Rectal smooth muscle tissue (tissue), 1 donor: ENCODE results near the gene SNAPC1.

Source experiments
- H3K27ac ChIP-seq: one replicate; pipeline ENCODE4 v1.7.0; 2013; ENCODE audit warnings: low read depth, low read length, inconsistent platforms
- H3K27me3 ChIP-seq: one replicate; pipeline ENCODE4 v1.7.0; 2013; ENCODE audit warnings: low read length; ENCODE audit not compliant: control insufficient read depth, insufficient read depth
- H3K36me3 ChIP-seq: one replicate; pipeline ENCODE4 v1.7.0; 2013; ENCODE audit warnings: low read length; ENCODE audit not compliant: control insufficient read depth, insufficient read depth
- H3K4me1 ChIP-seq: one replicate; pipeline ENCODE4 v1.7.0; 2013; ENCODE audit warnings: low read length; ENCODE audit not compliant: control insufficient read depth, insufficient read depth
- H3K4me3 ChIP-seq: one replicate; pipeline ENCODE4 v1.7.0; 2013; ENCODE audit warnings: low read length
- H3K9ac ChIP-seq: one replicate; pipeline ENCODE4 v1.7.0; 2013; ENCODE audit warnings: low read length

SNAPC1 gene

GRCh38 chr14:61837336-61838229 is 75.4 kb downstream of the SNAPC1 start:
- no peaks in the 10 kb centered on the region for H3K36me3 ChIP-seq
- H3K4me3 ChIP-seq = no peak overlapping the region
- no peaks in the 10 kb centered on the region for H3K27me3 ChIP-seq
- no peak overlapping the region for H3K9ac ChIP-seq
- H3K4me1 ChIP-seq = no peaks in the 10 kb centered on the region
- no peak overlapping the region for H3K27ac ChIP-seq

- no peak overlapping the region for H3K9ac ChIP-seq
- no peak overlapping the region for H3K27ac ChIP-seq
- H3K4me1 ChIP-seq = no peaks in the 10 kb centered on the region
- no peaks in the 10 kb centered on the region for H3K27me3 ChIP-seq
- H3K36me3 ChIP-seq = no peaks in the 10 kb centered on the region
- no peak overlapping the region for H3K4me3 ChIP-seq
These were observed 76.5 kb downstream of the SNAPC1 start for GRCh38 chr14:61838661-61839245.

- Histone ChIP-seq H3K27ac (no peak overlapping the region), H3K4me3 (no peak overlapping the region), H3K9ac (no peak overlapping the region), H3K27me3 (no peaks in the 10 kb centered on the region), H3K4me1 (no peaks in the 10 kb centered on the region), H3K36me3 (no peaks in the 10 kb centered on the region)
These were observed 77.3 kb downstream of the SNAPC1 start for GRCh38 chr14:61839507-61839906.

- H3K27ac ChIP-seq = no peak overlapping the region
- no peaks in the 10 kb centered on the region for H3K36me3 ChIP-seq
- no peaks in the 10 kb centered on the region for H3K27me3 ChIP-seq
- H3K4me1 ChIP-seq = no peaks in the 10 kb centered on the region
- H3K4me3 ChIP-seq = no peak overlapping the region
- no peak overlapping the region for H3K9ac ChIP-seq
These were observed 78.9 kb downstream of the SNAPC1 start for GRCh38 chr14:61841145-61841544.
